Small intestine (tissue), 7 donors: ENCODE results near the gene PLXNA4. TPM values are rescaled to one million over a fixed set of nuclear protein-coding genes. Genes with fewer than 3 reads are reported as not detected.
A peak's percentile ranks its signal among the peaks of the same experiment; 100 is the strongest.

ENCODE experiments used
- DNase-seq, 2 donors: peaks; one replicate each; pipeline versions ENCODE4 v3.0.0 to v3.0.0-alpha.2; 2013
- FAIRE-seq: peaks from 2 replicates; lab custom pipeline; 2012; peaks lifted over from hg19 to GRCh38; lab: Jason Lieb, UNC
- H3K27ac ChIP-seq, 3 donors: one replicate each; pipeline ENCODE4 v1.5.1; 2013; ENCODE audit warnings: low read length in 2 of 3, mild to moderate bottlenecking in 2 of 3, control low read depth in 1 of 3, inconsistent platforms in 1 of 3, low read depth in 1 of 3, moderate library complexity in 1 of 3
- H3K27me3 ChIP-seq, 3 donors: one replicate each; pipeline ENCODE4 v1.6.1; 2013; ENCODE audit warnings: low read length in 3 of 3, inconsistent platforms in 1 of 3; ENCODE audit not compliant: control insufficient read depth in 3 of 3, insufficient read depth in 3 of 3
- H3K36me3 ChIP-seq, 3 donors: one replicate each; pipeline ENCODE4 v1.6.1; 2013; ENCODE audit warnings: low read length in 3 of 3, inconsistent platforms in 1 of 3, low read depth in 1 of 3, mild to moderate bottlenecking in 1 of 3, moderate library complexity in 1 of 3; ENCODE audit not compliant: control insufficient read depth in 3 of 3, insufficient read depth in 2 of 3
- H3K4me1 ChIP-seq, 3 donors: one replicate each; pipeline ENCODE4 v1.6.1; 2013; ENCODE audit warnings: low read length in 2 of 3, inconsistent platforms in 1 of 3, low read depth in 1 of 3, mild to moderate bottlenecking in 1 of 3, moderate library complexity in 1 of 3; ENCODE audit not compliant: control insufficient read depth in 3 of 3, insufficient read depth in 2 of 3
- H3K4me3 ChIP-seq, 3 donors: one replicate each; pipeline ENCODE4 v1.5.1; 2013; ENCODE audit warnings: low read length in 3 of 3, control low read depth in 1 of 3, inconsistent platforms in 1 of 3, low read depth in 1 of 3, mild to moderate bottlenecking in 1 of 3, moderate library complexity in 1 of 3
- H3K9me3 ChIP-seq, 2 donors: one replicate each; pipeline ENCODE4 v1.6.1; 2013; ENCODE audit warnings: low read depth in 1 of 2, low read length in 1 of 2; ENCODE audit not compliant: control insufficient read depth in 2 of 2, insufficient read depth in 1 of 2
- WGBS, 3 donors: extraction: QIAGEN DNeasy Blood & Tissue Kit; methylation state at CpG; one replicate each; pipeline ENCODE4 v1.1.7; 2013; 5-methylcytosine and 5-hydroxymethylcytosine counted together
- polyA plus RNA-seq, 4 donors: library from polyadenylated mRNA; stranded (reverse) in 3 of 4; unstranded in 1 of 4; fragments of 200-250 nt in 3 of 4; fragments of 120-200 nt in 1 of 4; gene quantifications; one replicate each; pipeline versions ENCODE4 v1.2.1 to v1.2.3, GENCODE V29; 2013
- donor health status: healthy with polysubstance abuse.
- donor health status: control.
- donor health status: control.
- donor health status: Bipolar disorder and iron deficiency.
- donor health status: healthy.

Gene PLXNA4
- polyA plus RNA-seq, 4 donors = under 0.01 to 3.9 (median 1.2) TPM; not detected in 1

DNA sequence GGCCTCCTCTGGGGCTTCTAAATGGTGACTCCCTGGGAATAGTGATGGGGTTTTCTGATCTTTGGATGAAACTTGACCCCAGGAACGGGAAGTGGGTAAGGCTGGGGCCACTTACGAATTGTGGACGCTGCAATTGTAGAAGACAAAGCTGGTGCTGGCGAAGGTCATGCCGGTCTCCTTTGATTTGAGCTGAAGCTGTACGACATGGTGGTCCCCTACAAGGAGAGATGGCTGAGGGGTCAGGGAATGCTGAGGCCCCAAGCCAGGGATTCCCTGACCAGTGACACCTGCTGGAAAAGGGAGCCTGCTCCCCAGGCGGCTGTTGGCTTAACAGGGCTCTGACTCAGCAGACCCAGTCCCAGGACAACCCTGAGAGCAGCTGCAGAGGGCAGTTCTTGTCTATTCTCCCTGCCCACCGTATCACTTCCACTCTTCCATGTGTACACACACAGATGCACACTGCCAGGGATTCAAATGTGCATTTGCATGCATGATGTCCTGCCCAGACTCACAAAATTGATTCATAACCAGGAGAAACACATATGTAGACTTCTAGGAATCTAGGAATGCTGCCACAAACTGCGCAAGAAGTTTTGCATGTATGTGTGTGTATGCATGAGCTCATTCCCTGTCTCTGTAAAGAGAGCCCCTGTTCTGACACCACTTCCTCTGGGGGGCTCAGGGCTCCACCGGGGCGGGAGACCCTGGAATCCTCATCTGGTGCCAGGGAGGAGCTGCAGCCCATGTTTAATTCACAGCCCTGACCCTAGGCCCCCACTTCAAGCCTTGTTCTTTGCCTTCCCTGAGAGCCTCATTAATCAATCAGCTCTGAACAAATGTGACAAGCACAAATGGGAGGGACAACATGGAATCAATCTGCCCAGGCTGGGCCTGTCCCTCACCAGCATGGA lies 350.0 kb downstream of the PLXNA4 start:
- Histone ChIP-seq H3K27me3 (no peaks in the 10 kb centered on the region), H3K9me3 (no peaks in the 10 kb centered on the region), H3K27ac (no peak overlapping the region), H3K4me1 (no peaks in the 10 kb centered on the region), H3K36me3 (no peaks in the 10 kb centered on the region), H3K4me3 (no peak overlapping the region)
- DNase-seq = no peak
- WGBS, 3 donors = 77 to 80% (median 80%) methylated on average over 11 of the region's 11 CpGs
- no peak for FAIRE-seq

DNA sequence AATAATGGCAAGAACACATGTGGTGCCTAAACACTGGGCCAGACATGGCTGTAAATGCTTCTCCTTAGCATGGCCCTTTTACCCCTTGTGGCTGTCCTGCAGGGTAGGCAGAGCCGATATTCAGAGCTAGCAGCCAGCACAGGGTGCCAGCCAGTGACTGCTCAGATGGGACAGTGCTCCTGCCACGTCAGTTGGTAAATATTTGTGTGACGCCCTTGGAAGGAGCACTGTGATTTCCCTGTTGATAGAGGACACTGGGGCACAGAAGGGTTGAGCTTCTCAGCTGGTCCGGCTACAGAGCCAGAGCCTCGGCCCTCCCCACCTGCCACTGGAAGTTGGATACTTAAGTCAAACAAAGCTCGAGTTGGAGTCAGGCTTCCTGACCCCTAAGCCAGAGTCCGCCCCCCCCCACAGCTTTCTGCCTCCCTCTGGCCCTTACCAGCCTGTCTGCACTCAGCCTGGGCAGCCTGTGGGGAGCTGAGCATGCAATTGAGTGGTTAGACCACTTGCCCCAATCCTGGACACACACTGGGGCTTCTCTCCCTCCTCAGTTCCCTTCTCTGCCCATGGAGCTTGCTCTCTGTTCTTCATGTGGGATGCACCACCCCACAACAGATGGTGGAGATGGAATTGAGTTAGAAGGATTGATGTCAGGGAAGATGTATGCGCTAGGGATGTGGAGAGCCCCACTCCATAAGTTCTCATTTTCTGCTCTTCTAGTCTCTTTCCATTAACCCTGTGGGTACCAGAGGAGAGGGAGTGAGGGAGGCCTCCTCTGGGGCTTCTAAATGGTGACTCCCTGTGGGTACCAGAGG lies 350.8 kb downstream of the PLXNA4 start:
- Histone ChIP-seq H3K36me3 (no peaks in the 10 kb centered on the region), H3K27ac (no peak overlapping the region), H3K4me3 (no peak overlapping the region), H3K9me3 (no peaks in the 10 kb centered on the region), H3K4me1 (no peaks in the 10 kb centered on the region), H3K27me3 (no peaks in the 10 kb centered on the region)
- DNase-seq (peak in 1 of 2 donors; percentile 48), FAIRE-seq (no peak)
- 22 to 52% (median 34%) methylated on average over 8 of the region's 8 CpGs for WGBS, 3 donors

DNA sequence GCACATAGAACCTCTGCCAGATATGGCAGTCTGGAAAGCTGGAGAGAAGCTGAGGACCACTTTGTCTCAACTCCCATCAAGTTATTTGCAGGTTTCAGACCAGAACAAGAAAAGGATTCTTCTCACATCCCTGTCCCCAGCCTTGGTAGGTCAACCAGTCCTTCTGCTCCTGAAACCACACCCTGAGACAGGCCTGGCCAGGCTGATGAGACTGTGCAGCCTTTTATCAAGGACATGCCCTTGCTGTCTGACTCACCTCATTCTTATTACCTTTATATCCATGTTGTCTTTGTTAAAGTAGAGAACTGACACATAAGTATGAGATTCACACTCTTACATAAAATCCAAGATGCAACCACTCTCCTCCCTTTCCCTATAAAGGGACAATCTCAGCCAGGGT lies 354.9 kb downstream of the PLXNA4 start:
- no peaks in the 10 kb centered on the region for H3K36me3 ChIP-seq
- FAIRE-seq = no peak
- no peaks in the 10 kb centered on the region for H3K4me1 ChIP-seq
- no peak overlapping the region for H3K4me3 ChIP-seq
- no peaks in the 10 kb centered on the region for H3K27me3 ChIP-seq
- peak in 1 of 2 donors; percentile 35 for DNase-seq
- H3K9me3 ChIP-seq = no peaks in the 10 kb centered on the region
- no peak overlapping the region for H3K27ac ChIP-seq

DNA sequence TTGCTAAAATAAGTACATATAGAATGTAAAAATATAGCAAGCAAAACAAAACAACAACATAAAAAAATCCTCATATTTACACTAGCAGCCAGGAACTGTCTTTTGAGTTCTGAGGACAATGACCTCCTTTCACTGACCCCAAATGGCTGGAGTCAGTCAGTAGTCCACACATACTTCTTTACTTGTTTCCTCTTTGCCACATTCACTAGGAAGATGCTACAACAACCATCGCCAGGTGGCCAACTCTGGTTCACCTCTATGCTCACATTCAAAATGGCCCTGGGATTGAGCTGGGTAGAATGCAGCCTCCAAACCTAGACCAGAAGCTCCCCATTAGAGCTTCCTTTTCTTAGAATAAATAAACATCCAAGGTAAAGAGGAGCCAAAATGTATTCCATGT lies 356.2 kb downstream of the PLXNA4 start:
- H3K27ac ChIP-seq = no peak overlapping the region
- H3K27me3 ChIP-seq = no peaks in the 10 kb centered on the region
- H3K4me1 ChIP-seq = no peaks in the 10 kb centered on the region
- no peak overlapping the region for H3K4me3 ChIP-seq
- H3K9me3 ChIP-seq = no peaks in the 10 kb centered on the region
- FAIRE-seq = no peak
- H3K36me3 ChIP-seq = no peaks in the 10 kb centered on the region
- DNase-seq = no peak
- 88 to 100% (median 95%) methylated on average over 1 of the region's 1 CpG for WGBS, 3 donors

DNA sequence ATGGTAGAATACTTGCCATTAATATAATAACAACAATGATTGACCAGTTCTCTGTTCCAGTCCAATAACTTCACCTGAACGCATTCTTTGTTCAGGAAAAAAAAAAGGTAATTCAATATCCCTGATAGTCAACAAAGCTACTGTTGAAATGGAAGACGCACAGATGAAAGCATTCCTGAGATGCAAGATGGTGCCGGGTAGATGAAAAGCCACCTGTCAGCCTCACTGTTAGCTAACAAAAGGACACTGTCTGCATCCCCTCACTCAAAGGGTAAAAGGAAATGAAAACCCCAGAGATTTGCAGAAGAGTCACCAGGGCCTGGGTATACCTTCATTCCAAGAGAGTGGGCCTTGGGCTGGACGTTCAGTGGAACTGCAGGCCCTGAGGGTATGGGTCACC lies 357.4 kb downstream of the PLXNA4 start:
- no peaks in the 10 kb centered on the region for H3K4me1 ChIP-seq
- no peak overlapping the region for H3K4me3 ChIP-seq
- WGBS, 3 donors = 32 to 61% (median 53%) methylated on average over 4 of the region's 4 CpGs
- no peaks in the 10 kb centered on the region for H3K36me3 ChIP-seq
- FAIRE-seq (no peak), DNase-seq (peak in 1 of 2 donors; percentile 6)
- no peak overlapping the region for H3K27ac ChIP-seq
- H3K27me3 ChIP-seq = no peaks in the 10 kb centered on the region
- no peaks in the 10 kb centered on the region for H3K9me3 ChIP-seq

DNA sequence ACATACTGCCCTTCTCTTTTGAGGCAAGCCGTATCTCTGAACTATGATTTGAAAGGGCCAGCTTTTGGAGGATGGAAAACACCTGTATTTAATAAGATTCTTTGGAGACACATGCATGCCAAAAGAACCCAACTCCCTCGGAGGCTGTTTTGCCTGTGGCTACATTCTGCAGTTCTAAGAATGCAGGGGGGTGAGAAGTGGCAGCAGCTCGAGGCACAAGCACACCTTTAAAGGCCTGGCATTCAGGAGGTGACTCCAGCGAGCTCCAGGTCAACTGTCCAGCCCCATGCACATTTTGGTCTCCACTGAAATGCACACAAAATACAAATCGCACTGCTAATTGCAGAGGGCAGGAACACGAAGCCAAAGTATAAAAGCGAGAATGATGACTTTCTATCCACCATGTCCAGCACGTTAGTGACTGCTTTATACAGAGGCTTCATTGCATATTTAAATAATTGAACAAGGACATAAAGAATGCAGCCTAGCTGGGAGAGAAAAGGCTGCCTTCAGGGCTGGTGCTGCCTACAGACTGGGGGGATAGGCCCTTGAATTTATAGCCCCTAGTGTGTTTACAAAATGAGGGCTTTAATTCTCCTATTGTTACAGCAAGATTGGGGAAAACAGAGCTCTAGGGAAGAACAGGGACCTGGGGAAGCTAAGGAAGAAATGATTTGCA lies 359.3 kb downstream of the PLXNA4 start:
- FAIRE-seq (no peak), DNase-seq (no peak)
- WGBS, 3 donors = 77 to 84% (median 80%) methylated on average over 8 of the region's 8 CpGs
- H3K27ac ChIP-seq = no peak overlapping the region
- no peaks in the 10 kb centered on the region for H3K4me1 ChIP-seq
- H3K4me3 ChIP-seq = no peak overlapping the region
- H3K36me3 ChIP-seq = no peaks in the 10 kb centered on the region
- H3K27me3 ChIP-seq = no peaks in the 10 kb centered on the region
- H3K9me3 ChIP-seq = no peaks in the 10 kb centered on the region

DNA sequence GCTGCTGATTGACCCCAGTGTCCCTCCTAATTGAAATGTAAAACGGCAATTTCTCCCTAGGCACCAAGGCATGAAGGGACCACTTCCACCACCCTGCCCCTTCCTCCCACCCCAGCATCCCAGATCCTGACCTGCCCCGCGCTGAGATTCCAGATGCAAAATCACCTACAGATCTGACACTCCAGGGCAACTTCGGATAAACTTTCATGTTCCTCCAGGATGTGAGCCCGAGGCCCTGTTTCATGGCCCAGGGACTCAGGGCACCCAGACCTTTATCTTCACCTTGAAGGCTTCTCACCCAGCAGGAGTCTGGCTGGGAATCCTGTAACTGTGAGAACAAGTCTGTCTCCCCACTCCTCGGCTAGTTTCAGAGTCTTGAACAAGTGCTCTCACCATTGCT lies 361.8 kb downstream of the PLXNA4 start:
- FAIRE-seq (no peak), DNase-seq (no peak)
- Histone ChIP-seq H3K4me1 (no peaks in the 10 kb centered on the region), H3K36me3 (no peaks in the 10 kb centered on the region), H3K27ac (no peak overlapping the region), H3K4me3 (no peak overlapping the region), H3K27me3 (no peaks in the 10 kb centered on the region), H3K9me3 (no peaks in the 10 kb centered on the region)
- 74 to 84% (median 84%) methylated on average over 6 of the region's 6 CpGs for WGBS, 3 donors

DNA sequence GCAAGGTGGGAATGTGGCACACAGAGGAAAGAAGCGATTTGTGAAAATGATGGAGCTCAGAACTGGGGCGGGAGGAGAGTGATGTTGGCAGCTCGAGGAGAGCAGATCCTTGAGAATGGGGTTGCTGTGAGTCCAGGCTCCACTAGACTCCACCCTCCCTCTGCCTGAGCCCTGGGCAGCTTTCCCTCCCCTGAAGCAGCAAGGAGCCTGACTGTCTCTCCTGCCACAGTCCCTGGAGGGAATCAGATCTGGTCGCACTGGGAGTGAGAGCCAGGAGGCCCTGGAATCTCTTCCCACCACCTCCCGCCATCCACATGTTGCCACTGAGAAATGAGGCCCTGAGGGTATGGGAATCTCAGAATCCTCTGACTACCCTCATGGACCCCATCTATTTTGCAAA lies 362.7 kb downstream of the PLXNA4 start:
- no peak overlapping the region for H3K4me3 ChIP-seq
- no peaks in the 10 kb centered on the region for H3K27me3 ChIP-seq
- no peaks in the 10 kb centered on the region for H3K36me3 ChIP-seq
- no peak for FAIRE-seq
- no peaks in the 10 kb centered on the region for H3K9me3 ChIP-seq
- 81 to 86% (median 83%) methylated on average over 5 of the region's 5 CpGs for WGBS, 3 donors
- DNase-seq = no peak
- no peak overlapping the region for H3K27ac ChIP-seq
- no peaks in the 10 kb centered on the region for H3K4me1 ChIP-seq
